Keratinocyte (primary cell): Measurements from ENCODE around the gene SACM1L. TPM values are rescaled to one million over a fixed set of nuclear protein-coding genes. Genes with fewer than 3 reads are reported as not detected.

Experiments used
- DNase-seq: peaks from one replicate; pipeline ENCODE4 v3.0.0-alpha.2; 2011; ENCODE audit warnings: low read depth, missing footprints, low spot score
- FAIRE-seq: peaks from 2 replicates; lab custom pipeline; 2011; peaks lifted over from hg19 to GRCh38; lab: Jason Lieb, UNC
- H2AFZ ChIP-seq: 2 replicates; pipeline ENCODE4 v1.6.0; 2012; ENCODE audit warnings: low read length, control low read depth, inconsistent platforms; ENCODE audit not compliant: control insufficient read depth
- H3K27ac ChIP-seq: 2 replicates; pipeline ENCODE4 v1.5.1; 2011; ENCODE audit warnings: low read length; ENCODE audit not compliant: control insufficient read depth, insufficient read depth
- H3K27me3 ChIP-seq: 3 replicates; pipeline ENCODE4 v1.6.0; 2011; ENCODE audit warnings: low read length; ENCODE audit not compliant: control insufficient read depth, insufficient read depth; ENCODE audit errors: extremely low read depth
- H3K36me3 ChIP-seq, 2 experiments: 2 replicates in 1 of 2; 3 replicates in 1 of 2; pipeline ENCODE4 v1.5.1; 2011; ENCODE audit warnings: low read length in 2 of 2, mild to moderate bottlenecking in 1 of 2; ENCODE audit not compliant: control insufficient read depth in 2 of 2, insufficient read depth in 2 of 2; ENCODE audit errors: extremely low read depth in 1 of 2
- H3K4me1 ChIP-seq: 3 replicates; pipeline ENCODE4 v1.5.1; 2011; ENCODE audit warnings: low read length; ENCODE audit not compliant: control insufficient read depth, insufficient read depth; ENCODE audit errors: extremely low read depth
- H3K4me2 ChIP-seq: 3 replicates; pipeline ENCODE4 v1.6.0; 2011; ENCODE audit warnings: low read depth, low read length; ENCODE audit not compliant: control insufficient read depth, insufficient read depth; ENCODE audit errors: extremely low read depth
- H3K4me3 ChIP-seq, 3 experiments: fragments of 200-600 bp in 1 of 3; sonication (generic) in 1 of 3; 2 replicates in 2 of 3; 3 replicates in 1 of 3; pipeline ENCODE4 v1.5.1; 2011 to 2016; ENCODE audit warnings: low read length in 3 of 3, mild to moderate bottlenecking in 3 of 3, control low read depth in 2 of 3, inconsistent platforms in 1 of 3, low read depth in 1 of 3, mixed read lengths in 1 of 3, mixed run types in 1 of 3, moderate library complexity in 1 of 3; ENCODE audit not compliant: control insufficient read depth in 2 of 3, insufficient read depth in 2 of 3; ENCODE audit errors: extremely low read depth in 1 of 3
- H3K79me2 ChIP-seq: 2 replicates; pipeline ENCODE4 v1.6.0; 2012; ENCODE audit warnings: low read length; ENCODE audit not compliant: control insufficient read depth, insufficient read depth
- H3K9ac ChIP-seq: 3 replicates; pipeline ENCODE4 v1.6.0; 2011; ENCODE audit warnings: low read length; ENCODE audit not compliant: control insufficient read depth, insufficient read depth; ENCODE audit errors: extremely low read depth
- H3K9me1 ChIP-seq: 3 replicates; pipeline ENCODE4 v1.6.0; 2011; ENCODE audit warnings: low read length; ENCODE audit not compliant: control insufficient read depth, insufficient read depth; ENCODE audit errors: extremely low read depth
- H3K9me3 ChIP-seq: 2 replicates; pipeline ENCODE4 v1.5.1; 2012; ENCODE audit warnings: low read depth, low read length; ENCODE audit not compliant: control insufficient read depth
- H4K20me1 ChIP-seq: 3 replicates; pipeline ENCODE4 v1.6.0; 2011; ENCODE audit warnings: low read length; ENCODE audit not compliant: control insufficient read depth, insufficient read depth; ENCODE audit errors: extremely low read depth
- EZH2 ChIP-seq: IDR thresholded peaks from one replicate; pipeline ENCODE4 v1.6.1; 2012; ENCODE audit warnings: inconsistent platforms, mild to moderate bottlenecking, low read length, moderate library complexity
- dilution Hi-C: fragments of 300-500 bp; cut with MboI; formaldehyde crosslinking; loops from one replicate; pipeline ENCODE4 v1.7.0; 2020; ENCODE audit warnings: low sequenced_read_pairs; ENCODE audit not compliant: extremely low pct_ligation_motif_present
- polyA plus RNA-seq, 5 experiments: library from polyadenylated mRNA; depleted of rRNA in 3 of 5; stranded (reverse) in 3 of 5; stranded (forward) in 1 of 5; unstranded in 1 of 5; fragments of >200 nt; gene quantifications; 1 replicate in 1 of 5; 2 replicates in 3 of 5; 3 replicates in 1 of 5; pipeline versions ENCODE4 v1.2.1 to v1.2.3, GENCODE V29; 2011 to 2012; ENCODE audit warnings: missing spikeins in 2 of 5, low read depth in 1 of 5, low replicate concordance in 1 of 5
- TF ChIP-seq, protein P1 (sequence below), 3 experiments: IDR thresholded peaks in 1 of 3; conservative IDR thresholded peaks in 1 of 3; optimal IDR thresholded peaks in 1 of 3; 2 replicates in 2 of 3; 3 replicates in 1 of 3; pipeline versions ENCODE3 to v1.5.1; 2011; ENCODE audit warnings: low read length in 3 of 3, mild to moderate bottlenecking in 3 of 3, moderate library complexity in 2 of 3, control low read depth in 1 of 3, inconsistent platforms in 1 of 3; ENCODE audit not compliant: insufficient read depth in 2 of 3; ENCODE audit errors: extremely low read depth in 1 of 3

SACM1L gene
- polyA plus RNA-seq, 1 donor (not counting 4 experiments of a cell fraction or from before 2014, with no cell fraction given), result 44.3 TPM

GRCh38 chr3:45673273-45673672 is 15.9 kb upstream of the SACM1L start:
- DNase-seq (no peak), FAIRE-seq (no peak)
- H3K36me3 ChIP-seq, result peaks cover 11 to 22% of the 10 kb centered on the region in 2 experiments
- H3K27me3 ChIP-seq, result no peaks in the 10 kb centered on the region
- no peaks in the 10 kb centered on the region for H3K9me1 ChIP-seq
- peaks cover 22% of the 10 kb centered on the region for H3K4me1 ChIP-seq
- H2AFZ ChIP-seq, result no peak overlapping the region
- H3K9ac ChIP-seq, result no peak overlapping the region
- H3K9me3 ChIP-seq, result no peaks in the 10 kb centered on the region
- no peak overlapping the region for H3K4me3 ChIP-seq
- dilution Hi-C loops, result loop anchor here (25.0 kb wide), 1 partner anchor 161 kb away; no protein-coding TSS in a partner anchor
- H4K20me1 ChIP-seq, result no peaks in the 10 kb centered on the region
- TF ChIP-seq, protein P1, sequence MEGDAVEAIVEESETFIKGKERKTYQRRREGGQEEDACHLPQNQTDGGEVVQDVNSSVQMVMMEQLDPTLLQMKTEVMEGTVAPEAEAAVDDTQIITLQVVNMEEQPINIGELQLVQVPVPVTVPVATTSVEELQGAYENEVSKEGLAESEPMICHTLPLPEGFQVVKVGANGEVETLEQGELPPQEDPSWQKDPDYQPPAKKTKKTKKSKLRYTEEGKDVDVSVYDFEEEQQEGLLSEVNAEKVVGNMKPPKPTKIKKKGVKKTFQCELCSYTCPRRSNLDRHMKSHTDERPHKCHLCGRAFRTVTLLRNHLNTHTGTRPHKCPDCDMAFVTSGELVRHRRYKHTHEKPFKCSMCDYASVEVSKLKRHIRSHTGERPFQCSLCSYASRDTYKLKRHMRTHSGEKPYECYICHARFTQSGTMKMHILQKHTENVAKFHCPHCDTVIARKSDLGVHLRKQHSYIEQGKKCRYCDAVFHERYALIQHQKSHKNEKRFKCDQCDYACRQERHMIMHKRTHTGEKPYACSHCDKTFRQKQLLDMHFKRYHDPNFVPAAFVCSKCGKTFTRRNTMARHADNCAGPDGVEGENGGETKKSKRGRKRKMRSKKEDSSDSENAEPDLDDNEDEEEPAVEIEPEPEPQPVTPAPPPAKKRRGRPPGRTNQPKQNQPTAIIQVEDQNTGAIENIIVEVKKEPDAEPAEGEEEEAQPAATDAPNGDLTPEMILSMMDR (optimal IDR thresholded peaks at IDR 0.05 in 1 of 3, IDR thresholded peaks at IDR 0.05 in 1 of 3, conservative IDR thresholded peaks at IDR 0.05 in 1 of 3; ENCODE audit: extremely low read depth in 1 of 3, insufficient read depth in 2 of 3, low read length in 3 of 3), result no peak
- TF ChIP-seq EZH2, result no peak
- H3K4me2 ChIP-seq, result no peak overlapping the region
- H3K27ac ChIP-seq, result no peak overlapping the region
- H3K79me2 ChIP-seq, result no peaks in the 10 kb centered on the region

- Histone ChIP-seq H3K4me3 (no peak overlapping the region), H2AFZ (peak overlapping the region; percentile 27), H3K4me1 (peaks cover 17% of the 10 kb centered on the region), H3K27ac (peak overlapping the region; percentile 71), H3K36me3 (peaks cover 13 to 21% of the 10 kb centered on the region in 2 experiments), H3K4me2 (peak overlapping the region; percentile 66), H3K79me2 (no peaks in the 10 kb centered on the region), H3K9me3 (no peaks in the 10 kb centered on the region), H4K20me1 (no peaks in the 10 kb centered on the region), H3K27me3 (no peaks in the 10 kb centered on the region), H3K9me1 (no peaks in the 10 kb centered on the region), H3K9ac (peak overlapping the region; percentile 40)
- DNase-seq, result no peak
- TF ChIP-seq, protein P1 (optimal IDR thresholded peaks at IDR 0.05 in 1 of 3, IDR thresholded peaks at IDR 0.05 in 1 of 3, conservative IDR thresholded peaks at IDR 0.05 in 1 of 3; ENCODE audit: extremely low read depth in 1 of 3, insufficient read depth in 2 of 3, low read length in 3 of 3), result peak in 1 of 3 experiments; percentile 50
- TF ChIP-seq EZH2, result no peak
- dilution Hi-C loops, result no loop called here
- FAIRE-seq, result no peak
Observed at GRCh38 chr3:45676325-45677032, 12.7 kb upstream of the SACM1L start.
